SHP77 treated with DMSO at 0.1 percent for 48 hours (cell line): ENCODE results near the gene FBRS.

Source experiments
- DNase-seq: peaks from one replicate; lab custom pipeline; 2025; lab: John Stamatoyannopoulos, UW

Gene FBRS

GRCh38 chr16:30644334-30644830, 13.8 kb upstream of the FBRS start:
- DNase-seq: no peak

- DNase-seq: no peak
Observed at GRCh38 chr16:30645727-30646126, 12.5 kb upstream of the FBRS start.

GRCh38 chr16:30647274-30647571, 11.0 kb upstream of the FBRS start:
- no peak for DNase-seq

- no peak for DNase-seq
Observed at GRCh38 chr16:30649725-30650368, 8.4 kb upstream of the FBRS start.

DNA sequence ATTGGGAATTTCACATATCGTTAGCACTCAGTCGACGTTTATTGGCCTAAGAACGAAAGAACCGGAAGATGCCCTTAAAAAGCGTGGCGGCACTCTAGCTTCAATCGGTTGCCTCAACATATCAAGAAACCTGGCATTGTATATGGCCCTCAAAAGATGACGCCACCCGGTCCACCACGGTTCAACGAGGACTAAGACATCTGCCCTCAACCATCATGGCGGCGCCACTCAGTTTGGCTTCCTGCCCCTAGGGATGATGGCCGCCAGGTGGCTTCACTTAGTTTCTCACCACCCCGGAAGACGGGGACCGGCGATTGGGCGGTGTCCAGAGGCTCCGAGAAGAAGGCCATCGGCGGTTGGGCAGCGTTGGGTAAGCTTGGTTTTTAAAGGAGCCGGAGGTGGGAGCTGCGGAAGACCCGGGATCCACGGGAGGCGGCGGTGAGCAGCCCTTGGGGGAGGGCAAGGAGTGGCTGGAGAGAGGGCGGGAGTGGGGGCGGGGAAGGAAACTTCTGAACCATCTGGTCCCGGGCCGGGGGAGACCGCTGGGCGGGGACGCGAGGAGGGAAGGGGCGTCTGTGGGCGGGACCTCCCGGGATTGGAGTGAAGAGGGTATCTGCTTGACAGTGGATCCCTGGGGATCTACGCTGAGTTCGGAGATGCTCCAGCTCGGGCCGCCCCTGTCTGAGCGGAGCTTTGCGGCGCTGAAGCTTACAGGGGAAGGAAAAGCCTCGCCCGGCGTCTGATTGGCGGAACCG, 7.7 kb upstream of the FBRS start, which contains the start of gene PRR14:
Gene PRR14 (plus strand): TSS at position 592 of the 755 bp plus-strand sequence. CDS start 686 bp downstream, outside the sequence.
- peak; percentile 99 for DNase-seq

DNA sequence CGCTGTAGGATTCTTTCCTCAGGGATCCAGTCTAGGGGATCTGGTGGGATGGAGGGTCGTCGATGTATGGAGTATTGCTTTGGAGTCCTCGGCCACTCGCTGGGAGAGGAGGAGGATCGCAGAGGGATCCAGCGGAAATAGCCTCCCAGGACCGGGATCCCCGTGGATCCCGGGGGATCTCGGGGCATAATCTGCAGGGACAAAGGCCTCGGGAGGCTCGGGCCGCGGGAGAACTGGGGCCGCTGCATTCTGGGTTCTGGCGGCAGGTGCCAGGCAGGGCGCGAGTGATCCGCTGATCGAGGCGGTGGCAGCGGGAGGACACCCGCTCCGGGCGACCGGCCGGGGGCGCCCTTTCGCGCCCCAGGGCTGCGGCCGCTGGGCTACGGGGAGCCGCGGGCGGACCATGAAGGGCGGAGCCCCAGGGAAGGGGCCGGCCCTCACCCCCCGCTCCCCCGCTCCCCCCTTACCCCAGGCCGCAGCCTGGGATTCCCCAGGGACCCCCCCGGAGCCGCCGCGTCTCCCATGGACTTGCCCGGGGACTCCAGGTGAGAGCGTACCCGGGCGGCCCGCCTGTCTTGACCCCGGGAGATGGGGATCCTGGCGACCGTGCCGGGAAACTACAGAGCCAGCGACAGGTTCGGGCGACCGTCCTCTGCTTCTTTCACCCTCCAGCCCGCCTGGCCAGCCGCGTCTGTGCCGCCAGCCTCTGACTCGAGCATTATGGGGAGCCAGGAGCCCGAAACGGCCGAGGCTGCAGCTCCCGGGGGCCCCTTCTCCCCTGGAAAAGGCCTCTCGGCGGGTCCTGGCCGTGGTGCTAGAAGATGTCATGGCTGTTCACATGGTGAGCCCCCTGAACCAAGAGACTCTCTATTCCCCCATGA, 6.9 kb upstream of the FBRS start:
- DNase-seq: peak; percentile 39

DNA sequence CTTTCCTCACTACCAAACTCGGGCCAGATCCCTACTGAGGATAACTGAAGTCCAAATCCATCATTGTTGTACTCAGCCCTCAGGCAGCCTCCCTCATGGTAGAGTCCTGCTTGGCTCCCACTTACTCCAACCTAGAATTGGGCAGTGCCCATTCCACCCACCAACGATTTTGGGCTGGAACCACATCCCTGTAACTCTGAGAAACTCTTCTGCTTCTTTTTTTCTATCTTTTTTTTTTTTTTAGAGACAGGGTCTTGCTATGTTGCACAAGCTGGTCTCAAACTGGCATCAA, 6.3 kb upstream of the FBRS start:
- no peak for DNase-seq

DNA sequence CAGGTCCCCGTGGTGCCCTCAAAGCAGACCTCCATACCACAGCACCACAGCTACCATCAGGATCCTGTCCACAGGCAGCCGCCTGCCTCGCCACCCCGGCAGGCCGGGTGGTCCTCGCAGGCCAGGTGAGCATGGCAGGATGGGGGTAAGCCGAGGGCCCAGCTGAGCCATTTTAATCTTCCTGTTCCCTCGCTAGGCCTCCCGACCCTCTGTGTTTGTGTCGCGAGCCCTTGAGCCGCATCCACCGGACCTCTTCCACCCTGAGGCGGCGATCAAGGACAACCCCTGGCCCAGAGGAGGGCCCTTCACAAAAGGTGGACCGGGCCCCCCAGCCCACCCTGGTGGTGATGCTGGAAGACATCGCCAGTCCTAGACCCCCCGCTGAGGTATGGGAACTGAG, 5.5 kb upstream of the FBRS start:
- no peak for DNase-seq

GRCh38 chr16:30654856-30655255, 3.4 kb upstream of the FBRS start:
- DNase-seq: no peak

DNA sequence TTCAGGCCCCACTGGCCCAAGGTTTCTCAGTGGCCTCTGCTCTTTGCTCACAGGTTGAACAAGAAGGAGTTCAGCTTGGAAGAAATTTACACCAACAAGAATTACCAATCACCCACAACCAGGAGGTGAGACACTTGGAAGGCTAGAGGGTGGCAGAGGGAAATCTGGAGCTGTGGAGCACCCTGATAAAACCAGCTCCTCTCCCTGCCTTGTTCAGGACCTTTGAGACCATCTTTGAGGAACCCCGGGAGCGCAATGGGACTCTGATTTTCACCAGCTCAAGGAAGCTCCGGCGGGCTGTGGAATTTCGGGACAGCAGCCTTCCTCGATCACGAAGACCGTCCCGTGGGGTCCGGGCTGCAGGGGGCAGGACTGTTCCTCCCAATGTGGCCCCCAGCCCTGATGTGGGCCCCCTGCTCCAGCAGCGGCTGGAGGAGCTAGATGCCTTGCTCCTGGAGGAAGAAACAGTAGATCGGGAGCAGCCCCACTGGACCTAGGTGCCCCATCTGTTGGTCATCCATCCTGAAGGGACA, 2.4 kb upstream of the FBRS start:
- no peak for DNase-seq

DNA sequence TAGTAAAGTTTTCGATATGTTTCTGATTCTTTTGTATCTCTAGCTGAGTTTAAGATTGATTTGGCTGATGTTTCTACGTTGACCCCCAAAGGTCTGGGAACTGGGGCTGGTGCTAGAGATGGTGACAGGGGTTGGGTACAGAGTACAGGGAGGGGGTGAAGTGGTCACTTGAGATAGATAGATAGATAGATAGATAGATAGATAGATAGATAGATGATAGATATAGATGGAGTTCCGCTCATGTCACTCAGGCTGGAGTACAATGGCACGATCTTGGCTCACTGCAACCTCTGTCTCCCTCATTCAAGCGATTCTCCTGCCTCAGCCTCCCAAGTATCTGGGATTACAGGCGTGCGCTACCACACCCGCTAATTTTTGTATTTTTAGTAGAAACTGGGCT, 1.8 kb upstream of the FBRS start:
- DNase-seq: no peak

DNA sequence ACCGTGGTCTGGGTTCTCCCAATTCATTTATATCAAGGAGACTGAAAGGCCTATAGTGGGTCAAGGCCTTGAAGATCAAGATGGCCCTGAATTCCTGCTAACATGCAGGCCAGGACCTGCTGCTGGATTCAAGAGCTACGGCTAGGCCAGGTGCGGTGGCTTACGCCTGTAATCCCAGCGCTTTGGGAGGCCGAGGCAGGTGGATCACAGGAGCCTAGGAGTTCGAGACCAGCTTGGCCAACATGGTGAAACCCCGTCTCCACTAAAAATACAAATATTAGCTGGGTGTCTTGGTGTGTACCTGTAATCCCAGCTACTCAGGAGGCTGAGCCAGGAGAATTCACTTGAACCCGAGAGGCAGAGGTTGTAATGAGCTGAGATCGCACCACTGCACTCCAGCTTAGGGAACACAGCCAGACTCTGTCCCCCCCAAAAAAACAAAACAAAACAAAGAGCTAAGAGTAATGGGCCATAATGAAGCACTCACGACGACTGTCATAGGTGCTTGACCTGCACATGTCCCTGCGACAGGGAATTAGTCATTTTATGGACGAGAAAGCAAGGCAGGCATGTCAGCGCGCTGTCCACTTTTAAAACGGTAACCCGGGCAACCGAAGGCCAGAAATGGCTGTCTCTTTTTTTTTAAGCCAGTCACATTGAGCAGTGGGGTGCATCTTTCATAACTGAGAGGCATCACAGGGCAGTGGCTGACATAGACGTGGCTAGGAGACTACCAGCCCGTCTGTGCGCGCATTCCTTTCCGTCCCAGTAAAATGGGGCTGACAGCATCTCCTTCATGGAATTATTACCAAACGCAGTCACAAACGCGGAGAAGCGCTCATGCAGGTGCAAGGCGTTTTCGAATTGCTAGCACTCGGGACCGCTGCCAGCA, 1.0 kb upstream of the FBRS start:
- DNase-seq: no peak

- peak; percentile 99 for DNase-seq
Observed at GRCh38 chr16:30658731-30659506, 688 bp downstream of the FBRS start.

- DNase-seq: no peak
Observed at GRCh38 chr16:30659507-30660423, 1.5 kb downstream of the FBRS start.

GRCh38 chr16:30660424-30661261, 2.4 kb downstream of the FBRS start:
- no peak for DNase-seq

DNA sequence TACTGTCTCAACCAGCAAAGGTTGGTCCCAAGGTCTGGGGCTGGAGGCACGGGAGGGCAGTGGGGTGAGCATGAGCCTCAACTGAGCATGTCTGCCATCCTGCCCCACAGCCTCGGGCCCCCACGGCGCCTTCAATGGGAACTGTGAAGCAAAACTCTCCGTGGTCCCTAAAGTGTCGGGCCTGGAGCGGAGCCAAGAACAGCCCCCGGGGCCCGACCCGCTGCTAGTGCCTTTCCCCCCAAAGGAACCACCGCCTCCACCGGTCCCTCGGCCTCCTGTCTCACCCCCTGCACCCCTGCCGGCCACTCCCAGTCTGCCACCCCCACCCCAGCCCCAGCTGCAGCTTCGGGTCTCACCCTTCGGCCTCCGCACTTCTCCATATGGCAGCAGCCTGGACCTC, 4.2 kb downstream of the FBRS start:
- DNase-seq: no peak

- no peak for DNase-seq
Observed at GRCh38 chr16:30663038-30663437, 4.8 kb downstream of the FBRS start.

DNA sequence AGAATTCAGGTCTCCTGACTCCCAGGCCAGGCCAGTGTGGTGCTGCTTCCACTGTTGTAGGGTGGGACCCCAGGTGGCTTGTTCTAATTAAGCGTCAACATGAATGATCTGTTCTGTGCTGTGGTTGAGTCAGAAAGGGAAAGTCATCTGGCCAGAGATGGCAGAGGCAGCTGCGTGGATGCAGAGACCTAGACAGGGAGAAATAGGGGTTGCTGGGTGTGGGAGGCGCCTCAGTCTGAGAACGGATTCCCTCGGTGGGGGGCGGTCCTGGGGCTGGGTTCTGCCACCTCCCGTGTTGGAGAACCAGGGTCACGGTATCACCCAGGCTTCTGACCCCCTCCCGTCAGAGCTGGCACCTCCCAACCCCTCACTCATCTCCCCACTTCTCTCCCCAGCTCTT, 5.6 kb downstream of the FBRS start:
- no peak for DNase-seq

DNA sequence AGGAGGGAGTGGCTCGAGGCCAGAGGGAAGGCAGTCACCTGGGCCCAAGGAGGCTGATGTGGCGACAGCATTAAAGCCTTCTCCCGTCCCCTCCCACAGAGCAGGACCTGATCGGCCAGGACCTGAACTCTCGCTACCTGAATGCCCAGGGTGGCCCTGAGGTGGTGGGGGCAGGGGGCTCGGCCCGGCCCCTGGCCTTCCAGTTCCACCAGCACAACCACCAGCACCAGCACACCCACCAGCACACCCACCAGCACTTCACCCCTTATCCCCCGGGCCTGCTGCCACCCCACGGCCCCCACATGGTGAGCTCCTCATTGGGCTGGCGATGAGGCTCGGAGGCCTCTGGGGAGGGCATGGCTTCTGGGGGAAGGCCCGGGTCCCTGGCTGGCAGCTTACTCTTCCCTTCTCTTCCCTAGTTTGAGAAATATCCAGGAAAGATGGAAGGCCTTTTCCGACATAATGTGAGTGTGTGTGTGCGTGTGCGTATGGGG, 6.4 kb downstream of the FBRS start:
- DNase-seq: no peak
